GM15510 (cell line): ENCODE measurements around the gene GNB2.

ENCODE experiments used
- POLR2A ChIP-seq: IDR thresholded peaks from 3 replicates; pipeline ENCODE4 v1.6.1; 2011; ENCODE audit warnings: borderline replicate concordance; ENCODE audit not compliant: insufficient read length; ENCODE audit errors: extremely low read depth

GNB2 gene

DNA sequence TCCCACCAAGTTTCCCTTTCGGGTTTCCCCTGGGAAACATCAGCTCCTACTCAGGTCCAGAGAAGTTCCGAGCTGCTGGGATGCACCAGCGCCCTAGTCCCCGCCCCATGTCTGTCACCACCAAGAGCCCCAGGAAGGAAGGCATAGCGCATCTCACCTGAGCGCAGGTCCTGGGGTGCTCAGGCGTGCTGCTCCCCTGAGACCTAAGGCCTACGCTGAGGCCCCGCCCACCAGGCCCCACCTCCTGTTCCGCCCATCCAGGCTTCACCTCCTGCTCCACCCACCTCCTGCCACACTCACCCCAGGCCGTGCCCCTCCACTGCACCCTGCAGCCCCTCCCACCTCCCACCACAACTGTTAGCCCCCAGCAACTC, 31.0 kb upstream of the GNB2 start:
- TF ChIP-seq POLR2A: no peak

GRCh38 chr7:100649826-100650565, 23.5 kb upstream of the GNB2 start:
- no peak for TF ChIP-seq POLR2A

GRCh38 chr7:100654908-100655831, 18.4 kb upstream of the GNB2 start:
- no peak for TF ChIP-seq POLR2A

- no peak for TF ChIP-seq POLR2A
Observed at GRCh38 chr7:100655908-100656674, 17.4 kb upstream of the GNB2 start, which contains the start of gene ACTL6B. Gene ACTL6B, minus strand, starts transcription at chr7:100656448. Its CDS starts 94 bp downstream, at chr7:100656354.

GRCh38 chr7:100665168-100665726, 8.3 kb upstream of the GNB2 start:
- no peak for TF ChIP-seq POLR2A

DNA sequence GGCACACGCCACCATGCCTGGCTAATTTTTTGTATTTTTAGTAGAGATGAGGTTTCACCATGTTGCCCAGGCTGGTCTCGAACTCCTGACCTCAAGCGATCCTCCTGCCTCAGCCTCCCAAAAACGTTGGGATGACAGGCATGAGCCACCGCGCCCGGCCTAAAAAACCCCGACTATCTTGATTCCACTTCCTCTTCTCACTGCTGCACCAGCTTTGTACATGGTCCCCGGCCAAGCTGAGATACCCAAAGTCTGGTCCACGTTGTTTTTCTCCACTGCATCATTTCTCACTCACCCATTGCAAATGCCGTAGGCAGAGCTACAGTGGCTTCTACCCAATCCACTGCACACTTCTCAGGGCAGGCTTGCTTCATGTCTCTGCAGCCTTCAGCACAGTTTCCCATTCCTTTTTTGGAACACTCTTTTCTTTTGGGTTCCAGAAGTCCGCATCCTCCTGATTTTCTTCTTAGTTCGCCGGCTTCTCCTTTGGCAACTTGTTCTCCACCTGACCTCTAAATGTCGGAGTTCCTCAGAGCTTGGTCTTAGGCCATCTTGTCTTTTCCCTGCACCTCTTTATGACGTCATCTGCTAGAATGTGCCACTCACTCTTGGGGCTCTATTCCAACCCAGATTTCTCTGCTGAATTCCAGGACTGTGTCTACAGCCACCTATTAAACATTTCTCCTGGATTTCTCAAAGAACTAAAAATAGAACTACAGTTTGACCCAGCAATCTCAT, 6.0 kb upstream of the GNB2 start:
- no peak for TF ChIP-seq POLR2A

DNA sequence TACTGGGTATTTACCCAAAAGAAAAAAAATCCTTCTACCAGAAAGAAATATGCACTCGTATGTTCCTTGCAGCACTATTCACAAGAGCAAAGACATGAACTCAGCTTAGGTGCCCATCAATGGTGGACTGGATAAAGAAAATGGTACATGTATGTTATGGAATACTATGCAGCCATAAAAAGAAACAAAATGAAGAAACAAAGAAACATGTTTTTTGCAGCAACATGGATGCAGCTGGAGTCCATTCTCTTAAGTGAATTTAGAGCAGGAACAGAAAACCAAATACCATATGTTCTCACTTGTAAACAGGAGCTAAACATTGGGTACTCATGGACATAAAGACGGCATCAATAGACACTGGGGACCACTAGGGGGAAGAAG, 5.5 kb upstream of the GNB2 start:
- no peak for TF ChIP-seq POLR2A

GRCh38 chr7:100670074-100670473, 3.5 kb upstream of the GNB2 start:
- no peak for TF ChIP-seq POLR2A

GRCh38 chr7:100671353-100672327, 1.9 kb upstream of the GNB2 start:
- TF ChIP-seq POLR2A: no peak

DNA sequence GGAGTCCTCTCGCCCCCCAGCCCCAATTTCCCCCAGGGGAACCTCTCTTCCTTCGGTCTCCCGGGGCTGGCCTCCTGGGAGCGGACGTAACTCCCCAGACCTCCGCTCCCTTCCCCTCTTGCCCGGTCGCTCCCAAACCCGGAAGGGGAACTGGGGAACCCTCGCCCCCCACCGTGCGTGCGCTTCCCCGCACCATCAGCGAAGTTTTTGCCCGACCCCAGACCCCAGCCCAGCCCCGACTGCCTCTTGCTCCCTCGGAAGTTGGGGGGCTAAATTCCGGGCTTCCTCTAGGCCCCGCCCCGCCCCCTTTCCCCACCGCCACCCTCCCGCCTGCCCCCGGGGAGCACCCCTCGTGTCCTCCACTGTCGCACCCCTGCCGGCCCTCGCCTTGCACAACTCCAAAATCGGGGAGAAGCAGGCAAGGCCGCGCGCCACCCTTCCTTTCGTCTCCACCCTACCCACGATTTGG, 436 bp downstream of the GNB2 start:
- peak; percentile 22 for TF ChIP-seq POLR2A

GRCh38 chr7:100674411-100675104, 1.0 kb downstream of the GNB2 start:
- TF ChIP-seq POLR2A: no peak

DNA sequence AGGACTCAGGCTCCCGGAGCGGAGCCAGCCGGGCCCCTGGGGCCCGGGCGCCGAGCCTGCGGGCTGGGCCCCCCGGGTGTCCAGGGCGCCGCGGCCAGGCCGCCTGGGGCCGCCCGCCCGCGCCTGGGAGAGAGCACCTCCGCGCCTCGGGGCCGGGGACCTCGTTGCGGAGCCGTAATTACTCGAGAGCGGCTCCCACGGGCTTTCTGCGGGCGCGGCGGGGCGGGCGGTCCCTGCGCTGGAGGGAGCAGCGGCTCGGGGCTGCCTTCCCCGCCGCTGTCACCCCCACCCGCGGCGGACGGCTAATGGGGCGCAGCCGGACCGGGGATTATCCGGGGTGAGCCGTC, 1.5 kb downstream of the GNB2 start:
- TF ChIP-seq POLR2A: no peak
